ENCODE results near the gene ZNF770. TPM values are rescaled to one million over a fixed set of nuclear protein-coding genes. Genes with fewer than 3 reads are reported as not detected.
"Not testable (repeated sequence)": the region's sequence is repeated elsewhere in the genome, so short reads cannot be mapped to it uniquely, and the experiment has no call there.

ZNF770 gene
- total and polyA plus RNA-seq, 2 donors from 2014 or later, result 13.9 to 52.9 TPM

- no peaks in the 10 kb centered on the region for H3K9me3 ChIP-seq (ENCODE audit: control insufficient read depth in 2 of 3, insufficient read depth in 1 of 3, low read length in 3 of 3)
- TF ChIP-seq CTCF (IDR thresholded peaks at IDR 0.05; ENCODE audit: borderline replicate concordance, extremely low read depth, insufficient read depth), result no peak
- DNase-seq (no peak), FAIRE-seq (no peak)
- H3K4me1 ChIP-seq (ENCODE audit: control insufficient read depth in 2 of 3, insufficient read depth in 2 of 3, low read depth in 1 of 3, low read length in 3 of 3), result no peaks in the 10 kb centered on the region
- no peak overlapping the region for H3K27ac ChIP-seq (ENCODE audit: low read depth in 2 of 2, low read length in 2 of 2)
- H3K4me3 ChIP-seq (ENCODE audit: low read length in 3 of 3), result no peak overlapping the region
- H3K9ac ChIP-seq (ENCODE audit: low read length in 3 of 3), result no peak overlapping the region
- no peaks in the 10 kb centered on the region for H3K27me3 ChIP-seq (ENCODE audit: control insufficient read depth, insufficient read depth, low read length)
- H3K36me3 ChIP-seq (ENCODE audit: control insufficient read depth in 2 of 3, insufficient read depth in 3 of 3, low read length in 3 of 3), result peaks cover 0 to 8% (median 0%) of the 10 kb centered on the region in 3 donors
- intact Hi-C loops (cut with DNase I), result no loop called here
Observed at GRCh38 chr15:34952481-34952880, 35.6 kb downstream of the ZNF770 start.

GRCh38 chr15:34951993-34952392, 36.1 kb downstream of the ZNF770 start:
- no peak for TF ChIP-seq CTCF (IDR thresholded peaks at IDR 0.05; ENCODE audit: borderline replicate concordance, extremely low read depth, insufficient read depth)
- Histone ChIP-seq H3K9ac (ENCODE audit: low read length in 3 of 3) (no peak overlapping the region), H3K9me3 (ENCODE audit: control insufficient read depth in 2 of 3, insufficient read depth in 1 of 3, low read length in 3 of 3) (no peaks in the 10 kb centered on the region), H3K27ac (ENCODE audit: low read depth in 2 of 2, low read length in 2 of 2) (no peak overlapping the region), H3K4me1 (ENCODE audit: control insufficient read depth in 2 of 3, insufficient read depth in 2 of 3, low read depth in 1 of 3, low read length in 3 of 3) (no peaks in the 10 kb centered on the region), H3K4me3 (ENCODE audit: low read length in 3 of 3) (no peak overlapping the region), H3K27me3 (ENCODE audit: control insufficient read depth, insufficient read depth, low read length) (no peaks in the 10 kb centered on the region), H3K36me3 (ENCODE audit: control insufficient read depth in 2 of 3, insufficient read depth in 3 of 3, low read length in 3 of 3) (peaks cover 0 to 8% (median 0%) of the 10 kb centered on the region in 3 donors)
- no peak for FAIRE-seq
- intact Hi-C loops (cut with DNase I), result no loop called here
- no peak for DNase-seq

GRCh38 chr15:34944936-34945335, 43.2 kb downstream of the ZNF770 start:
- no peaks in the 10 kb centered on the region for H3K9me3 ChIP-seq (ENCODE audit: control insufficient read depth in 2 of 3, insufficient read depth in 1 of 3, low read length in 3 of 3)
- DNase-seq, result no peak
- no peak overlapping the region for H3K27ac ChIP-seq (ENCODE audit: low read depth in 2 of 2, low read length in 2 of 2)
- no peaks in the 10 kb centered on the region for H3K27me3 ChIP-seq (ENCODE audit: control insufficient read depth, insufficient read depth, low read length)
- peaks cover 5 to 9% (median 6%) of the 10 kb centered on the region in 3 donors for H3K36me3 ChIP-seq (ENCODE audit: control insufficient read depth in 2 of 3, insufficient read depth in 3 of 3, low read length in 3 of 3)
- FAIRE-seq, result no peak
- intact Hi-C loops (cut with DNase I), result no loop called here
- no peak overlapping the region for H3K9ac ChIP-seq (ENCODE audit: low read length in 3 of 3)
- no peaks in the 10 kb centered on the region for H3K4me1 ChIP-seq (ENCODE audit: control insufficient read depth in 2 of 3, insufficient read depth in 2 of 3, low read depth in 1 of 3, low read length in 3 of 3)
- H3K4me3 ChIP-seq (ENCODE audit: low read length in 3 of 3), result no peak overlapping the region
- TF ChIP-seq CTCF (IDR thresholded peaks at IDR 0.05; ENCODE audit: borderline replicate concordance, extremely low read depth, insufficient read depth), result no peak

- peaks cover 5 to 13% (median 11%) of the 10 kb centered on the region in 3 donors for H3K36me3 ChIP-seq (ENCODE audit: control insufficient read depth in 2 of 3, insufficient read depth in 3 of 3, low read length in 3 of 3)
- H3K27me3 ChIP-seq (ENCODE audit: control insufficient read depth, insufficient read depth, low read length), result no peaks in the 10 kb centered on the region
- DNase-seq (no peak), FAIRE-seq (no peak)
- H3K9me3 ChIP-seq (ENCODE audit: control insufficient read depth in 2 of 3, insufficient read depth in 1 of 3, low read length in 3 of 3), result no peaks in the 10 kb centered on the region
- H3K4me3 ChIP-seq (ENCODE audit: low read length in 3 of 3), result no peak overlapping the region
- H3K9ac ChIP-seq (ENCODE audit: low read length in 3 of 3), result no peak overlapping the region
- H3K27ac ChIP-seq (ENCODE audit: low read depth in 2 of 2, low read length in 2 of 2), result no peak overlapping the region
- intact Hi-C loops (cut with DNase I), result no loop called here
- no peaks in the 10 kb centered on the region for H3K4me1 ChIP-seq (ENCODE audit: control insufficient read depth in 2 of 3, insufficient read depth in 2 of 3, low read depth in 1 of 3, low read length in 3 of 3)
- no peak for TF ChIP-seq CTCF (IDR thresholded peaks at IDR 0.05; ENCODE audit: borderline replicate concordance, extremely low read depth, insufficient read depth)
Observed at GRCh38 chr15:34943711-34944110, 44.4 kb downstream of the ZNF770 start.

GRCh38 chr15:34943264-34943663, 44.8 kb downstream of the ZNF770 start:
- H3K27ac ChIP-seq (ENCODE audit: low read depth in 2 of 2, low read length in 2 of 2); H3K4me3 ChIP-seq (ENCODE audit: low read length in 3 of 3); FAIRE-seq; H3K9me3 ChIP-seq (ENCODE audit: control insufficient read depth in 2 of 3, insufficient read depth in 1 of 3, low read length in 3 of 3); H3K9ac ChIP-seq (ENCODE audit: low read length in 3 of 3); DNase-seq; H3K27me3 ChIP-seq (ENCODE audit: control insufficient read depth, insufficient read depth, low read length); intact Hi-C loops (cut with DNase I); H3K4me1 ChIP-seq (ENCODE audit: control insufficient read depth in 2 of 3, insufficient read depth in 2 of 3, low read depth in 1 of 3, low read length in 3 of 3): not testable (repeated sequence)
- H3K36me3 ChIP-seq (ENCODE audit: control insufficient read depth in 2 of 3, insufficient read depth in 3 of 3, low read length in 3 of 3), result peaks cover 5 to 15% (median 11%) of the 10 kb centered on the region in 3 donors
